ENCODE results near the gene SOX14. TPM values are rescaled to one million over a fixed set of nuclear protein-coding genes. Genes with fewer than 3 reads are reported as not detected.

The SOX14 gene
- total RNA-seq, 4 donors from 2014 or later, result not detected

DNA sequence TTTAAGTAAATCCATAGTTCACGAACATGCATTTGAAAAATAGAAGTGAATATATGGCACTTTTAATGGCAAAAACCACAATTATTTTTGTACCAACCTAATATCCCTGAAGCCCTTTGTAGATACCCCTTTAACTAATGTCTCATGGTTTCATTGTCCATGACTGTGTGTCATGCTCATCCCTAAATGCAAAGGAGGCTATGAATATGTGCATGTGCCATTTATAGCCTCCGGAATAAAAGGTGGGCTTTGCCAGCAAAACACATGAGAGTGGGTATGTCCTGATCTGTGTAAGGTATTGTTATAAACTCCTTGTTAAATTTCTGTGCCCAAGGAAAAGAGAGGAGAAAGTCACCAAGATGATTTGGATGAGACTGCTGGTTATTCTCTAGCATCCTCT lies 20.5 kb upstream of the SOX14 start:
- no peak overlapping the region for H3K4me3 ChIP-seq
- H3K27me3 ChIP-seq, result no peaks in the 10 kb centered on the region
- intact Hi-C loops (cut with DNase I; ENCODE audit: low total_unique reads) (no loop called here), in situ Hi-C loops (cut with MboI; ENCODE audit: low pct_ligation_motif_present in 1 of 4, low pct_unique_long_range_greater_than_20kb in 1 of 4, low sequenced_read_pairs in 3 of 4) (no loop called here)
- 90 to 91% methylated on average over 2 of the region's 2 CpGs for WGBS, 2 donors (ENCODE audit: low coverage in 1 of 2)
- H3K27ac ChIP-seq, result no peak overlapping the region
- no peaks in the 10 kb centered on the region for H3K36me3 ChIP-seq
- DNase-seq, result no peak
- H3K4me1 ChIP-seq, result no peaks in the 10 kb centered on the region
- no peak for TF ChIP-seq EP300 (IDR thresholded peaks at IDR 0.05; ENCODE audit: low read depth)
- TF ChIP-seq POLR2AphosphoS5 (IDR thresholded peaks at IDR 0.05), result no peak
- TF ChIP-seq, protein P1, sequence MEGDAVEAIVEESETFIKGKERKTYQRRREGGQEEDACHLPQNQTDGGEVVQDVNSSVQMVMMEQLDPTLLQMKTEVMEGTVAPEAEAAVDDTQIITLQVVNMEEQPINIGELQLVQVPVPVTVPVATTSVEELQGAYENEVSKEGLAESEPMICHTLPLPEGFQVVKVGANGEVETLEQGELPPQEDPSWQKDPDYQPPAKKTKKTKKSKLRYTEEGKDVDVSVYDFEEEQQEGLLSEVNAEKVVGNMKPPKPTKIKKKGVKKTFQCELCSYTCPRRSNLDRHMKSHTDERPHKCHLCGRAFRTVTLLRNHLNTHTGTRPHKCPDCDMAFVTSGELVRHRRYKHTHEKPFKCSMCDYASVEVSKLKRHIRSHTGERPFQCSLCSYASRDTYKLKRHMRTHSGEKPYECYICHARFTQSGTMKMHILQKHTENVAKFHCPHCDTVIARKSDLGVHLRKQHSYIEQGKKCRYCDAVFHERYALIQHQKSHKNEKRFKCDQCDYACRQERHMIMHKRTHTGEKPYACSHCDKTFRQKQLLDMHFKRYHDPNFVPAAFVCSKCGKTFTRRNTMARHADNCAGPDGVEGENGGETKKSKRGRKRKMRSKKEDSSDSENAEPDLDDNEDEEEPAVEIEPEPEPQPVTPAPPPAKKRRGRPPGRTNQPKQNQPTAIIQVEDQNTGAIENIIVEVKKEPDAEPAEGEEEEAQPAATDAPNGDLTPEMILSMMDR (IDR thresholded peaks at IDR 0.05), result no peak
- TF ChIP-seq POLR2A (IDR thresholded peaks at IDR 0.05), result no peak
- H3K9me3 ChIP-seq, result no peaks in the 10 kb centered on the region

DNA sequence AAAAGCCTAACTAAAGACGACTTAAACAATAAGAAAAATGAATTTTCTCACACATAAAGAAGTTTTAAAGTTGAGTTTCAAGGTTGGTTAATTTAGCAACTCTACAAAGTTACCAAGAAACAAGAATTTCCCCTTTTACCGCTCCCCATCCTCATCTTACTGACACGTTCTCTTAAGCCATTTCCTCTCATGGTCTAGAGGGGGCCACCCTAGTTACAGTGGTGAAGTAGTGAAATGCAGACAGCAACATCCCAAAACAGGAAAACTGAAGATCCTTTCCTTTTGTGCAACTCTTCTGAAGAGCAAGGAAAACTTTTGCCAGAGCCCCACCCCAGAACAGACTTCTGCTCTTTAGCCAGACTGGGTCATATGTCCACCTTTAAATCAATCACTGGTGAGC lies 17.3 kb upstream of the SOX14 start:
- in situ Hi-C loops (cut with MboI; ENCODE audit: low pct_ligation_motif_present in 1 of 4, low pct_unique_long_range_greater_than_20kb in 1 of 4, low sequenced_read_pairs in 3 of 4), result no loop called here

DNA sequence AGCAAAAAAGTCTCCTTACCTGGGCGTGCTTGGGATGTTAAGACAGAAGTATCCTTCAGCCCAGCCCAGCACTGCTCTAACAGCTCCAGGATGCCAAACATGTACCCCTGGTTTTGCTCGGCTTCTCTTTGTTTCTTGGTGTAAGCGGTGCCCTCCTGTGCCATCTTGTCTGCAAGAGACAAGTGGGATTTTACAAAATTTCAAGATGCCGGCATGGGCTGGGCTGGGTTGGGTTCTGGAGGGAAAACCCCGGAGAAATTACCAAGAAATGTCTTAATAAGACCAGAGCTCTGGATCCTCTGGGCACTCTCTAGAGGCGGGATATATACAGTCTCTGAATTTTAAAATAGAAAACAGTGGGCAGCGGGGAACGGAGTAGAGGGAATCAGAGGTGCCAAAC lies 4.6 kb upstream of the SOX14 start:
- WGBS, 2 donors (ENCODE audit: low coverage in 1 of 2), result 19 to 53% methylated on average over 4 to 8 of the region's 8 CpGs
- no peak overlapping the region for H3K27ac ChIP-seq
- H3K27me3 ChIP-seq, result peaks cover 60% of the 10 kb centered on the region
- H3K36me3 ChIP-seq, result no peaks in the 10 kb centered on the region
- intact Hi-C loops (cut with DNase I; ENCODE audit: low total_unique reads) (no loop called here), in situ Hi-C loops (cut with MboI; ENCODE audit: low pct_ligation_motif_present in 1 of 4, low pct_unique_long_range_greater_than_20kb in 1 of 4, low sequenced_read_pairs in 3 of 4) (no loop called here)
- TF ChIP-seq POLR2AphosphoS5 (IDR thresholded peaks at IDR 0.05) (no peak), EP300 (IDR thresholded peaks at IDR 0.05; ENCODE audit: low read depth) (no peak), POLR2A (IDR thresholded peaks at IDR 0.05) (no peak)
- TF ChIP-seq, protein P1 (IDR thresholded peaks at IDR 0.05), result no peak
- no peak overlapping the region for H3K4me3 ChIP-seq
- peaks cover 0 to 16% (median 4%) of the 10 kb centered on the region in 4 donors for H3K4me1 ChIP-seq
- no peaks in the 10 kb centered on the region for H3K9me3 ChIP-seq
- DNase-seq, result no peak

More for the DNA sequence above, 17.3 kb upstream of the SOX14 start:
- Histone ChIP-seq H3K27ac (no peak overlapping the region), H3K9me3 (no peaks in the 10 kb centered on the region), H3K4me1 (no peaks in the 10 kb centered on the region), H3K36me3 (no peaks in the 10 kb centered on the region), H3K27me3 (no peaks in the 10 kb centered on the region), H3K4me3 (no peak overlapping the region)
- 35 to 40% methylated on average over 3 of the region's 3 CpGs for WGBS, 2 donors (ENCODE audit: low coverage in 1 of 2)
- TF ChIP-seq, protein P1 (IDR thresholded peaks at IDR 0.05), result no peak
- no peak for TF ChIP-seq POLR2AphosphoS5 (IDR thresholded peaks at IDR 0.05)
- TF ChIP-seq POLR2A (IDR thresholded peaks at IDR 0.05), result no peak
- no peak for TF ChIP-seq EP300 (IDR thresholded peaks at IDR 0.05; ENCODE audit: low read depth)
- DNase-seq, result no peak
- intact Hi-C loops (cut with DNase I; ENCODE audit: low total_unique reads), result no loop called here

DNA sequence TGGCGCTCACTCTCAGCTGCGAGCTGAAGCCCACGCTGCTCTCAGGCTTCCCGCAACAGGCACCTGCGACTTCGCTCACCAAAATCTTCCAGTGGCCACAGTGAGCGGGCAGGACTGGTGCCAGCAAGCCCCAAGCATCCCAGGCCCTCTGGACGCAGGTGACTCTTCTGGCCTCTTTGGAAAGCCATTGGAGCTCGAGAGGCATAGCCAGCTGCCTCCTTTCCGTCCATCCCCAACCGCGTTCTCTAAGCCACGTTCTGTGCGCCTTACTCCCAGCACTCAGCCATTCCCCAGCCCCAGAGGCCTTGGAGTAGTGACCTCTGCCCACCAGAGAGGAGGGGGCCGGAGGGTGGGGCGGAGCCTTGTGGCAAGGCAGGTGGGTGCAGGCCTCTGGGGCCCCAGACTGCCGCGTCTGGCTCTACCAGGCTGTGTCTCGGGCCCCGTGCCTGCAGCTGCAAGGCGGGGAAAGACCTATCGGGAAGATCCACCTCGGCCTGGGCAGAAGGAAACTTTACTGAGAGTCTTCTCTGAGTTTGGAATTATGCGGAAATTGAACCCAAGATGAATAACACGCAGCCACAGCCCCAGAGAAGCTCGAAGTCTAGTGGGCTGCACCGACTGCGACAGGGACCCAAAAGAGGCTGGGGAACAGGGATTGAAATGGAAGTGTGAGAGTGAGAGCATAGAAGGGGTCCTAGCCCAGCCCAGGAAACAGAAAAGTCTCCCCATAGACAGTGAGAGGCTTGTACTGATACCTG lies 3.6 kb upstream of the SOX14 start:
- Histone ChIP-seq H3K4me1 (peaks cover 0 to 18% (median 5%) of the 10 kb centered on the region in 4 donors), H3K27me3 (peaks cover 71% of the 10 kb centered on the region), H3K36me3 (no peaks in the 10 kb centered on the region), H3K4me3 (no peak overlapping the region), H3K9me3 (no peaks in the 10 kb centered on the region), H3K27ac (no peak overlapping the region)
- no peak for DNase-seq
- intact Hi-C loops (cut with DNase I; ENCODE audit: low total_unique reads) (no loop called here), in situ Hi-C loops (cut with MboI; ENCODE audit: low pct_ligation_motif_present in 1 of 4, low pct_unique_long_range_greater_than_20kb in 1 of 4, low sequenced_read_pairs in 3 of 4) (no loop called here)
- 4 to 12% methylated on average over 6 to 26 of the region's 28 CpGs for WGBS, 2 donors (ENCODE audit: low coverage in 1 of 2)
- TF ChIP-seq POLR2AphosphoS5 (IDR thresholded peaks at IDR 0.05), result no peak
- TF ChIP-seq, protein P1 (IDR thresholded peaks at IDR 0.05), result no peak
- TF ChIP-seq EP300 (IDR thresholded peaks at IDR 0.05; ENCODE audit: low read depth), result no peak
- no peak for TF ChIP-seq POLR2A (IDR thresholded peaks at IDR 0.05)
